RWPE2 (cell line): ENCODE measurements around the gene TRAPPC6A.
A peak's percentile ranks its signal among the peaks of the same experiment; 100 is the strongest.

Source experiments
- ATAC-seq: fragments of 200-7000 bp; cut with Tn5 transposase; 3 replicates; pipeline ENCODE4 v1.9.1; 2021; ENCODE audit warnings: low read depth
- DNase-seq: peaks from one replicate; pipeline ENCODE4 v3.0.0-alpha.2; 2020; ENCODE audit warnings: low spot score
- H3K27ac ChIP-seq: fragments of 450-650 bp; 2 replicates; pipeline ENCODE4 v1.5.1; 2017; ENCODE audit warnings: mild to moderate bottlenecking; ENCODE audit not compliant: poor library complexity, severe bottlenecking
- H3K27me3 ChIP-seq: fragments of 250-450 bp; sonication (Bioruptor Pico); 2 replicates; pipeline ENCODE4 v1.5.1; 2021; ENCODE audit warnings: mild to moderate bottlenecking, moderate library complexity; ENCODE audit not compliant: insufficient read depth, poor library complexity, severe bottlenecking
- H3K36me3 ChIP-seq: fragments of 250-450 bp; sonication (Bioruptor Pico); 2 replicates; pipeline ENCODE4 v1.5.1; 2020; ENCODE audit warnings: low read depth, mild to moderate bottlenecking, moderate library complexity
- H3K4me1 ChIP-seq: fragments of 250-450 bp; sonication (Bioruptor Pico); 2 replicates; pipeline ENCODE4 v1.5.1; 2021; ENCODE audit warnings: mild to moderate bottlenecking, moderate library complexity; ENCODE audit not compliant: insufficient read depth, poor library complexity, severe bottlenecking
- H3K4me3 ChIP-seq: fragments of 250-450 bp; sonication (Bioruptor Pico); 2 replicates; pipeline ENCODE4 v1.5.1; 2021; ENCODE audit warnings: mild to moderate bottlenecking, moderate library complexity; ENCODE audit not compliant: severe bottlenecking
- H3K9me3 ChIP-seq: fragments of 250-450 bp; sonication (Bioruptor Pico); 2 replicates; pipeline ENCODE4 v1.5.1; 2021; ENCODE audit warnings: mild to moderate bottlenecking, moderate library complexity; ENCODE audit not compliant: severe bottlenecking
- TF ChIP-seq, protein P1 (sequence below): fragments of 450-650 bp; IDR thresholded peaks from one replicate; pipeline ENCODE4 v1.5.1; 2017; ENCODE audit warnings: mild to moderate bottlenecking, moderate library complexity; ENCODE audit not compliant: poor library complexity, severe bottlenecking

TRAPPC6A gene

DNA sequence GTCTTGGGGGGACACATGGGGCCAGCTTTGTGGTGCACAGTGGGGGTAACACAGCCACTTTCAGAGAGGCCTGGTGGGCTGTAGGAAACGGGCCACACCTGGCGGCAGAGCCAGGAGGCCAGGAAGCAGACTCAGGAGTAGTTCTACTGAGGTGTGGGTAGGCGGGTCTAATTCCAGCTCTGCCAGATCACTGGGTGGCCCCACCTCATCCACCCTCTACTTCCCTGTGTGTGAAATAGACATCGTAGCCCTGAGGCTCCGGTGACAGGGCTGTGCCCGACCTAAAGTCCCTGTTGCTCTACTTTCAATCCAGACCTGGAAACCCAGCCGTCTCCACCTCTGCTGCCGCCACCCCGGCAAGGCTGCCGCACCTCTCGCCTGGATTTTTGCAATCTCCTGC, 21.3 kb downstream of the TRAPPC6A start:
- Histone ChIP-seq H3K9me3 (no peaks in the 10 kb centered on the region), H3K36me3 (no peaks in the 10 kb centered on the region), H3K4me1 (peaks cover under 1% of the 10 kb centered on the region), H3K27me3 (peaks cover 13% of the 10 kb centered on the region), H3K27ac (no peak overlapping the region), H3K4me3 (no peak overlapping the region)
- DNase-seq = no peak
- no peak for ATAC-seq
- TF ChIP-seq, protein P1, sequence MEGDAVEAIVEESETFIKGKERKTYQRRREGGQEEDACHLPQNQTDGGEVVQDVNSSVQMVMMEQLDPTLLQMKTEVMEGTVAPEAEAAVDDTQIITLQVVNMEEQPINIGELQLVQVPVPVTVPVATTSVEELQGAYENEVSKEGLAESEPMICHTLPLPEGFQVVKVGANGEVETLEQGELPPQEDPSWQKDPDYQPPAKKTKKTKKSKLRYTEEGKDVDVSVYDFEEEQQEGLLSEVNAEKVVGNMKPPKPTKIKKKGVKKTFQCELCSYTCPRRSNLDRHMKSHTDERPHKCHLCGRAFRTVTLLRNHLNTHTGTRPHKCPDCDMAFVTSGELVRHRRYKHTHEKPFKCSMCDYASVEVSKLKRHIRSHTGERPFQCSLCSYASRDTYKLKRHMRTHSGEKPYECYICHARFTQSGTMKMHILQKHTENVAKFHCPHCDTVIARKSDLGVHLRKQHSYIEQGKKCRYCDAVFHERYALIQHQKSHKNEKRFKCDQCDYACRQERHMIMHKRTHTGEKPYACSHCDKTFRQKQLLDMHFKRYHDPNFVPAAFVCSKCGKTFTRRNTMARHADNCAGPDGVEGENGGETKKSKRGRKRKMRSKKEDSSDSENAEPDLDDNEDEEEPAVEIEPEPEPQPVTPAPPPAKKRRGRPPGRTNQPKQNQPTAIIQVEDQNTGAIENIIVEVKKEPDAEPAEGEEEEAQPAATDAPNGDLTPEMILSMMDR = no peak

- ATAC-seq = no peak
- H3K27ac ChIP-seq = no peak overlapping the region
- no peaks in the 10 kb centered on the region for H3K9me3 ChIP-seq
- TF ChIP-seq, protein P1 = no peak
- H3K4me1 ChIP-seq = peaks cover 3% of the 10 kb centered on the region
- H3K4me3 ChIP-seq = no peak overlapping the region
- H3K27me3 ChIP-seq = peaks cover 13% of the 10 kb centered on the region
- DNase-seq = no peak
- H3K36me3 ChIP-seq = no peaks in the 10 kb centered on the region
Measured at GRCh38 chr19:45156011-45156630, 21.9 kb downstream of the TRAPPC6A start.

DNA sequence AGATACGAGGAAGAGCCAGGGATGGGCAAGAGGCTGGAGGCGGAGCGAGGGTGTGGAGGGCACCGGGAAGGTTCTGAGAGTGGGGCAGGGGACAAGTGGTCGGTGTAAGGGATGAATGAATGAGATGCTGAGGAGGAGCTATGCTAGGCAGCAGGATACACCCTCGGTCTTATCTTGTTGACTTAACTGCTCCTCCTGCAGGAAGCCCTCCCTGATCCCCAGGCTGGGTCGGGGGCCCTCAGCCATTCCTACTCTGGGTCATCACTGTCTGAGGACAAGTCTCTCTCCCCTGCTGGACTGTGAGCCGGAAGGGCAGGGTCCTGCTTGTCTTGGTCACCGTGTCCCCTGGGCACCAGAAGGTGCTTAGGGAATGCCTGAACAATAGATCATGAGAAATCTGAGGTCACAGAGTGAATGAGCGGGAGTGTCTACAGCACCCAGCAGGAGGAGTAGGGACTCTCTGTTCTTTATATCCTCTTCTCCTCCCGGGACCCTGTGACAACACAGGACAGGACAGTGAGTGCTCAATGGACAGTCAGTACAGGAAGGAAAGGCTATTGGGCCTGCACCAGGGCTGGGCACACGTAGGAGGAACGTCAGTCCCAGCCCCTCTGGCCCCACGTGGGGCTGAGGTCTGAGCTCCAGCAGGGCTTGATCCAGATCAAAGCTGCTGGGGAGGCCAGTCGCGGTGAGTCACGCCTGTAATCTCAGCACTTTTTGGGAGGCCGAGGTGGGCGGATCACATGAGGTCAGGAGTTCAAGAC, 23.8 kb downstream of the TRAPPC6A start:
- Histone ChIP-seq H3K4me3 (no peak overlapping the region), H3K4me1 (peaks cover 5% of the 10 kb centered on the region), H3K27ac (no peak overlapping the region), H3K27me3 (peaks cover 13% of the 10 kb centered on the region), H3K36me3 (no peaks in the 10 kb centered on the region), H3K9me3 (no peaks in the 10 kb centered on the region)
- TF ChIP-seq, protein P1 = no peak
- ATAC-seq = peak; percentile 27; the same call in 2 of the 3 replicates
- no peak for DNase-seq

DNA sequence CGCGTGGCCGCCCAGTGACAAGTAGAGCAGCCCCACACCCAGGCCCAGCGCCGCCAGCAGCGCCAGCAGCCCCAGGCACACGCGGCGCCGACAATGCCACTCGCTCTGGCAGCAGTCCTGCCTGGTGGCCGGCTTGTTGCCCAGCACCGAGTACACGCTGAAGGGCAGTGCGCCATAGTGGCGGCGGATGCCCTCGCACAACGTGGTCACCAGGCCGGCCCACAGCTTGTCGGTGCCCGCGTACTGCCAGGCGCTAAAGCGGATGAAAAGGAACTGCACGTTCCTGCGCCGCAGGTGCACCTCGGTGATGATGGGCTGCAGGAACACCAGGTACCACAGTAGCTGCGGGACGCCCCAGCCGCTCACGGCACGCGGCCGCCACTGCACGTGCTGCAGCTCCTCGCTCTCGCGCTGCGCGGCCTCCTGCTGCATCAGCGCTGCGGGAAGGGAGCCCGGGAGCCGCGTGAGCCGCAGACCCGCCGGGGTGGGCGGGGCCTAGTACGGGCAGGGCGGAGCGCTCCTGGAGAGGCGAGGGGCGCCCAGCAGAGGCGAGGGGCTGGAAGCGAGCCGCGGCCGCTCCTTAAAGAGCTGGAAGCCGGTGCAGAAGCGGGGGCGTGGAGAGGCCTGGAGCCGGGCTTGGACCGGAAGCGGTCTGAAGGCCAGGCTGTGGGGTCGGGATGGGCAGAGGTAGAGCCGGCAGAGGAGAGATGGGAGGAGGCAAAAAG, 24.5 kb downstream of the TRAPPC6A start:
- Histone ChIP-seq H3K27me3 (peaks cover 13% of the 10 kb centered on the region), H3K36me3 (no peaks in the 10 kb centered on the region), H3K27ac (no peak overlapping the region), H3K9me3 (no peaks in the 10 kb centered on the region), H3K4me3 (no peak overlapping the region), H3K4me1 (peaks cover 5% of the 10 kb centered on the region)
- TF ChIP-seq, protein P1 = no peak
- no peak for DNase-seq
- ATAC-seq = 0 out of 3 replicates have a peak, but pooled peaks have one; percentile 18
